HG03521 (cell line): ENCODE results near the gene SLC1A7.

Source experiments
- ATAC-seq: cut with Tn5 transposase; IDR thresholded peaks from one replicate; pipeline ENCODE4 v1.9.1; 2021; ENCODE audit warnings: mild to moderate bottlenecking, moderate library complexity; ENCODE audit not compliant: unreplicated experiment

The SLC1A7 gene

GRCh38 chr1:53162621-53163020 is 20.2 kb upstream of the SLC1A7 start:
- ATAC-seq, result no peak

- no peak for ATAC-seq
Measured at GRCh38 chr1:53160924-53161378, 18.5 kb upstream of the SLC1A7 start.

GRCh38 chr1:53158900-53159299 is 16.5 kb upstream of the SLC1A7 start:
- ATAC-seq, result no peak

GRCh38 chr1:53156783-53157182 is 14.3 kb upstream of the SLC1A7 start:
- ATAC-seq, result no peak

GRCh38 chr1:53155945-53156344 is 13.5 kb upstream of the SLC1A7 start:
- no peak for ATAC-seq

GRCh38 chr1:53155534-53155933 is 13.1 kb upstream of the SLC1A7 start:
- no peak for ATAC-seq

- ATAC-seq, result no peak
Measured at GRCh38 chr1:53154859-53155438, 12.5 kb upstream of the SLC1A7 start.

- ATAC-seq, result no peak
Measured at GRCh38 chr1:53153752-53154151, 11.3 kb upstream of the SLC1A7 start.

- no peak for ATAC-seq
Measured at GRCh38 chr1:53148123-53148522, 5.7 kb upstream of the SLC1A7 start.

GRCh38 chr1:53147174-53147573 is 4.7 kb upstream of the SLC1A7 start:
- ATAC-seq, result no peak

GRCh38 chr1:53145942-53146708 is 3.7 kb upstream of the SLC1A7 start:
- no peak for ATAC-seq

- no peak for ATAC-seq
Measured at GRCh38 chr1:53145619-53145941, 3.1 kb upstream of the SLC1A7 start.

- no peak for ATAC-seq
Measured at GRCh38 chr1:53145051-53145600, 2.7 kb upstream of the SLC1A7 start.

GRCh38 chr1:53144201-53144600 is 1.8 kb upstream of the SLC1A7 start:
- ATAC-seq, result no peak

- ATAC-seq, result no peak
Measured at GRCh38 chr1:53143527-53143926, 1.1 kb upstream of the SLC1A7 start.

- no peak for ATAC-seq
Measured at GRCh38 chr1:53141487-53142055, 867 bp downstream of the SLC1A7 start.

GRCh38 chr1:53140451-53140850 is 2.0 kb downstream of the SLC1A7 start:
- no peak for ATAC-seq

GRCh38 chr1:53139951-53140361 is 2.5 kb downstream of the SLC1A7 start:
- ATAC-seq, result no peak

GRCh38 chr1:53138991-53139884 is 3.2 kb downstream of the SLC1A7 start:
- no peak for ATAC-seq

- ATAC-seq, result no peak
Measured at GRCh38 chr1:53137729-53138128, 4.7 kb downstream of the SLC1A7 start.

GRCh38 chr1:53135735-53136114 is 6.7 kb downstream of the SLC1A7 start:
- ATAC-seq, result no peak
